NCI-H82 (cell line): ENCODE measurements around the gene SIMC1.

Experiments used
- DNase-seq: peaks from one replicate; lab custom pipeline; 2025; lab: John Stamatoyannopoulos, UW

SIMC1 gene

GRCh38 chr5:176388444-176389134 lies 150.4 kb downstream of the SIMC1 start, which contains the start of the genes HIGD2A and NOP16:
Gene HIGD2A (plus strand): TSS chr5:176388751. CDS start chr5:176388820, 69 bp downstream.
Gene NOP16 (minus strand): TSS chr5:176388598. CDS start chr5:176388539, 59 bp downstream.
- DNase-seq = peak; percentile 99

- no peak for DNase-seq
These were observed 151.2 kb downstream of the SIMC1 start for GRCh38 chr5:176389135-176390123.

GRCh38 chr5:176391479-176391878 lies 153.3 kb downstream of the SIMC1 start:
- DNase-seq = no peak

GRCh38 chr5:176391999-176392398 lies 153.8 kb downstream of the SIMC1 start:
- no peak for DNase-seq

- DNase-seq = no peak
These were observed 154.3 kb downstream of the SIMC1 start for GRCh38 chr5:176392526-176392925.

- DNase-seq = no peak
These were observed 155.9 kb downstream of the SIMC1 start for GRCh38 chr5:176394096-176394495.

- DNase-seq = no peak
These were observed 156.9 kb downstream of the SIMC1 start for GRCh38 chr5:176394881-176395675.
